Measurements from ENCODE around the gene TMEM270.

DNA sequence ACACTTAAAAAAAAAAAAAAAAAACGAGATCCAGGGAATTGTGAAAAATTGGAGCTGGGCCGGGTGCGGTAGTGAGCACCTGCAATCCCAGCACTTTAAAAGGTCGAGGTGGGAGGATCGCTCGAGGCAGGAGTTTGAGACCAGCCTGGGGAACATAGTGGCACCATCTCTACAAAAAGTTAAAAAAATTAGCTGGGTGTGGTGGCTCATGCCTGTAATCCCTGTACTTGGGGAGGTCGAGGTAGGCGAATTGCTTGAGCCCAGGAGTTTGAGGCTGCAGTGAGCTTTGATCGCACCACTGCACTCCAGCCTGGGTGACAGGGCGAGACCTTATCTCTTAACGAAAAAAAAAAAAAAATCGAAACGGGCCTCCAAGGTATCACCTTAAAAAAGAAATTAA, 28.2 kb upstream of the TMEM270 start:
- TF ChIP-seq CTCF (IDR thresholded peaks at IDR 0.05) = no peak
- no peak for TF ChIP-seq POLR2A (IDR thresholded peaks at IDR 0.05)
